Amygdala (tissue), 56 donors: ENCODE data around the gene C1QTNF1.

Experiments
- DNase-seq, 56 donors: peaks; one replicate each; lab custom pipeline; 2025; lab: John Stamatoyannopoulos, UW

C1QTNF1 gene

DNA sequence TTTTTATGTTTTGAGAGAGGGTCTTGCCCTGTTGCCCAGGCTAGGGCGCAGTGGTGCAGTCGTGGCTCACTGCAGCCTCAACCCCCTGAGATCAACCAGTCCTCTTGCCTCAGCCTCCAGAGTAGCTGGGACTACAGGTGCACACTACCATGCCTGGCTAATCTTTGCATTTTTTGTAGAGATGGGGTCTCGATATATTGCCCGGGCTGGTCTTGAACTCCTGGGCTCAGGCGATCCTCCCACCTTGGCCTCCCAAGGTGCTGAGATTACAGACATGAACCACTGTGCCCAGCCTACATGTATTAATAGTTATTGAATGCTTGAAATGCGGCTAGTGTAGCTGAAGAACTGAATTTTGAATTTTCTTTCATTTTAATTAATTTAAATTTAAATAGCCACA, 12.2 kb downstream of the C1QTNF1 start:
- no peak for DNase-seq

DNA sequence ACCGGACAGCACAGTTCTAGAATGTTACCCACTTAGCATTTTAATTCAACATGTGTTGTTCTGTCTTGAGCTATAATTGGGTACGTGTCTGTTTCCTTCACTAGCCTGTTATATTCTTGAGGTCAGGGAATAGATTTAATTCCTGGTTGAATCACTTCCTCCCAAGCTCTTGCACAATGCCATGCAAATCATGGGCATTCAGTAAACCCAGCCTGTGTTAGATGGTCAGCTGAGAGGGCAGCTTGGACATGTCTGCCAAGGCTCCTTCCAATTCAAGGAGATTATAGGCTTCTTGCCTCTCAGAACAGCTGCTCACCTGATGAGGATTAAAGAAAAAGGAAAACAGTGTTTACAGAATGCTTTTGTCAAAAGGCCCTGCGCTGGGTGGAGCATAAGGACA, 12.6 kb downstream of the C1QTNF1 start:
- peak in 4 of 56 donors; percentile 6 to 13 (median 12) for DNase-seq

- DNase-seq: no peak
These were observed 14.7 kb downstream of the C1QTNF1 start for GRCh38 chr17:79038545-79039135.

- no peak for DNase-seq
These were observed 15.2 kb downstream of the C1QTNF1 start for GRCh38 chr17:79039171-79039570.

- no peak for DNase-seq
These were observed 15.9 kb downstream of the C1QTNF1 start for GRCh38 chr17:79039886-79040285.

DNA sequence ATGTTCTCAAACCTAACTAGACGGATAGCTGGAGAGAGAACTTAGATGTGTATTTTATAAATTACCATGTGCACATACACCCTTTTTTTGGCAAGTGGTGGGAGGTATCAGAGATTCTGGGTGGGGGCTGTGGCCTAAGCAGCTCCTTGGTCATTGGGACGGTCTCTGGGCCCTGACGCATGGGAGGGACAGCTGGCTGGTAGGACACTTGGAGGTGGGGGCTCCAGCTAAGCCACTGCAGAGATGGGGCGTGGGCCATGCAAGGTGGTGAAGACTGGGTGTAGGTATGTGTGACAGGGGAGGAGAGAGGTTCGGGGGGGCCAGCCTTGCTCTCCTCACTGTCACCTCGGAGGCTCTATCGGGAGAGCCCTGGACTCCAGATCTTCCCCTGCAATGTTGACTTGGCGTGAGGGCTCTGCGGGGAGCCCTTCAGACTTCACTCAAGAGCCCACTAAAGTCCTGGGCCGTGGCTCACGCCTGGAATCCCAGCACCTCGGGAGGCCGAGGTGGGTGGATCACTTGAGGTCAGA, 17.1 kb downstream of the C1QTNF1 start:
- DNase-seq: no peak

DNA sequence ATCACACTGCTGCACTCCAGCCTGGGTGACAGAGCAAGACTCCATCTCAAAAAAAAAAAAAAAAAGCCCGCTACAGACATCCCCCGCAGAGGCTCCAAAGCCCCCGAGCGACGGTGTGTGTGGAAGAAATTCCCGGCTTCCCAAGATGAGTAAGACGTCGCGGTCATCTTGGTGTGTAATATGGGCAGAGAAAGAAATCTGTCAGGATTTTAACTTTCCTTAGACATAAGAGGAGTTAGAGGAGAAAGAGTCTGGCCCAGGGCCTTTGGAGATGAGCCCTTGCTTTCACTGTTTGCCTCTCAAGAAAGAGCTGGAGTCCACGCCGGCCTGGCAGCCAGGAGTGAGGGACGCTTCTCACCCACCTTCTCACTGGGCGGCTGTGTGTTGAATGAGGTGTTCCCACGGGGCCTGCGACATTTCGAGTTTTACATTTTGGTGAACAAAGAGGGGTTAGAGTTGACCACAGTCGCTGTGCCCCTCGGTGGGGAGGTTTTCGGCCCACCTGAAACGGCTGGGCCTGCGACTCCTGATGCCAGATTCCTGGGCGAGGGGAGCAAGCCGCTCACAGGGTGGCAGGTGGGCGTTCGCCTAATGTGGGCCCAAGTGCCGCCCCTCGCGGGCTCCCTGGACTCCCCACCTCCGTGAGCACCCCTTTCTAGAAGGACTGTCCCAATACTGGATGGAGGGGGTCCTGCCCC, 17.9 kb downstream of the C1QTNF1 start:
- no peak for DNase-seq

- peak in 13 of 56 donors; percentile 1 to 56 (median 17) for DNase-seq
These were observed 18.6 kb downstream of the C1QTNF1 start for GRCh38 chr17:79042421-79043190.

DNA sequence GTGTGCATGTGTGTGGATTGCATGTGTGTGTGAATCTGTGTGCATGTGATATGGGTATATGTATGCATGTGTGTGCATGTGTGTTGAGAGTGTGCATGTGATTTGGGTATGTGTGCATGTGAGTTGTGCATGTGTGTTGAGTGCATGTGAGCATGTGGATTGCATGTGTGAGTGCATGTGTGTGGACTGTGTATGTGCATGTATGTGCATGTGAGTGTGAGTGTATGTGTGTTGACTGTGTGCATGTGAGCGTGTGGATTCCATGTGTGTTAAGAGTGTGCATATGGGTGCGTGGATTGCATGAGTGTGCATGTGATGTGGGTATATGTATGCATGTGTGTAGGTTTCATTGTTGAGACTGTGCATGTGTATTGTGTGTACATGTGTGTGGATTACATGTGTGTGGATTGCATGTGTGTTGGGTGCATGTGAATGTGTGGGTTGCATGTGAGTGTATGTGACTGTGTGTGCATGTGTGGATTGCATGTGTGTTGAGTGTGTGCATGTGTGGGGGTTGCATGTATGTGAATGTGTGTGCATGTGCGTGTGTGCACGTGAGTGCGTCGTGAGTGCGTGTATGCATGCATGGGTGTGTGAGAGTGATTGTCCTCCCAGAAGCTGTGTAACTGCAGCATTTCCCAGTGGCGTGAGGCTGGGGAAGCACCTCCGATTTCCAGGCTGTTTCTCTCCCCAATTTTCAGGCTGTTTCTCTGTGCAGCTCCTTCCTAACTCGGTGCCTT, 19.4 kb downstream of the C1QTNF1 start:
- no peak for DNase-seq

- DNase-seq: no peak
These were observed 20.0 kb downstream of the C1QTNF1 start for GRCh38 chr17:79043931-79044320.

DNA sequence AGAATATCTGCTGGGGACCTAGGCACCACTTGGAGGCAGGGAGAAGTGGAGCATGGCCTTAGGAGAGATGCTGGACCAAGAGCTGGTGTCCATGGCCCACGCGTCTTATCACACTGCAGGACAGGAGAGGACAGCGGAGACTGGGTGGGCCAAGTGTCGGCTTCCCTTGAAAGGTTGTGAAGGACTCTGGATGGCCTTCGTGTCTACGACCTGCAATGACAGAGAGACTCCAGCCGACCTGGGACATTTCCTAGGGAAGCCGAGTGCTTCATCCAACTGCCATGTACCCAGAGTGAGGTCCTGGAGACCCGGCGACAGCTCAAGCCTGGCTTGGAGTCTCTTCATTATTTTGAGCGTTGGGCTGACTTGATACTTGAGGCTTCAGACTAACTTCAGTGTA, 20.5 kb downstream of the C1QTNF1 start:
- DNase-seq: no peak

DNA sequence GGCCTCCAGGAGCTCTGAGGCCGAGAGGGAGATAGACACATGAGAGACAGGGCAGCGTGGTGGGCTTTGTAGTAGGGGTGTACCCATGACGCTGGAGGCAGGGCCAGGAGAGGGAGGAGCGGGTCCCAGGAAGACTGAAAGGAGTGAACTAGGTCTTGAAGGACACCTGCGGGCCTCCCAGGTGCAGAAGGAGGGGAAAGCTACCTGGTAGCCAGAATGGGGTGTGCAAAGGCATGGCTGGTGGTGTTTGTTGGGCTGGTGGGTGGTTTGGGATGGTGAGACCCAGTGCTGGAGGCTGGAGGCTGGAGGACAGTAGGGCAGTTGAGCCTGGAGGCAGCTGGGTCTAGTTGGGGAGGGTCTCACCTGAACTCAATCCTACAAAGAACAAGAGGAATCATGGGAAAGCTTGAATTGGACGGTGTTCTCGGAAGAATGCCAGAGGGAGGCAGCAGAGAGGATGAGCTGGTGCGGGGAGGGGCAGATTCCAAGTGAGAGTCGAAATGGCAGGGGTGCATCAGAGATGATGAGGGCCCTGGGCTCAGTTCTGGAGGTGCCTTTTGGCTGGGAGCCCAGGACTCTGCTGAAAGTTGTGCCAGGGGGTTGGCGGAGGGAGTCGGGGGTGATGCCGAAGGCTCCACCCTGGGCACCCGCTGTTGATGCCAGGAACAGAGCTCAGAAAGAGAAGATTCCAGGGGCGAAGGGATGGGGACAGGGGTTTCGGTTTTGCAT, 21.2 kb downstream of the C1QTNF1 start:
- DNase-seq: no peak

DNA sequence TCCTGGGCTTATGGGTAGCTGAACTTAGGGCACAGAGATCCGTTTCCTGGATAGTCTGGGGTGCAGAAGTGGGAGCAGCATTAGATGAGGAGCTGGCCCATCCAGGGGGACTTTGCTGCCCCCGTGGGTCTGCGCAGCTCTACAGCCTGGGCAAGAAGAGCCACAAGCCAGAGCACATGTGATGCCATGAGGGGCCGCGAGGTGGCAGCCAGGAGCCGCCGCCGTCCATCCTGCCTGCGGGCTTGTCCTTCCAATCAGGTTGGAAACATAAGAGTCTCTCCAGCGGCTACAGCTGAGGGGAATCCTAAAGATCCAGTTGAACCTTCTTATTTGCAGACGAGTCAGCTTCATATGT, 21.9 kb downstream of the C1QTNF1 start:
- DNase-seq: peak in 47 of 56 donors; percentile 5 to 84 (median 44)

DNA sequence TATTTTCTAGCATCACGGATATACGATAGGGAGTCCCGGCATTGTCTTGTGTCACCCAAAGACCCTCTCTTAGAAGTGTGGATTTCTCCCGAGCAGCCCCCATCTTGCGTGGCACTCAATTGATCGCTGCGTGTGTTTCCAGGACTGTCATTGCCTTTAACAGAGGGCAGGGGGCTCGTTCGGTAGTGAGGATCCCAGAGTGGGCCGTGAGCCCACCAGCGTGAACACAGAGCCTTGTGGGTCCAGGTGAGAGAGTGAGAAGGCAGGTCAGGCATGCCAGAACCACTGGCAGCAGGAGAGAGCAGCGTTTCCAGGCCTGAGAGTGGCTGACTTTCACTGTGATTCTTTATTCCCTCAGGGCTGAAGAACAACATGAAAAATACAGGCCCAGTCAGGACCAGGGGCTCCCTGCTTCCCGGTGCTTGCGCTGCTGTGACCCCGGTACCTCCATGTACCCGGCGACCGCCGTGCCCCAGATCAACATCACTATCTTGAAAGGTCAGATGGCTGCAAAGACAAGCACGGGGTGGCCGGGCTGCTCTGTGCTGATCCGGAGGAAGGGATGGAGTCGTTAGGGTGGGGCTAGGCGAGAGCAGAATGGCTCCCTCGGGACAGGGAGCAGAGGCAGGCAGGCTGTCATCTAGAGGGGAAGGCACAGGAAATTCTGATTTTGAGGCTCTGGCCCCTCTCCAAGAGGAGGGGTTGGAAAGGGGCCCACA, 22.4 kb downstream of the C1QTNF1 start:
- no peak for DNase-seq

DNA sequence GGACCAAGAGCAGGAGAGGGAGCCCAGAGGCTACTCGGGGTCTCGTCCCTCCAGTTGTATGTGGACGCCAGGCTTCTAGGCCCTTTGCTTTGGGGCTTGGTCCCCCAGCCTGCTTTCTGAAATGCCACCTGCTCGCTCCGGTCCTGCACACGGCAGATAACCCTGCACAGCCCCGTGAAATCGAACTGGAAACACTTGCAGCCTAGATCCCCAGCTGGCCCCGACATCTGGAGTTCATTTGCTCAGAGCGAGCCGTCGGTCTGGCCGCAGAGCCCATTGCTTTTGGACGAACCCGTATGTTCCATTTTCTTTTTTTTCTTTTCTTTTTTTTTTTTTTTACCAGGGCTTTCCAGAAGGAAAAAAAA, 22.9 kb downstream of the C1QTNF1 start:
- DNase-seq: no peak

GRCh38 chr17:79047291-79047920, 23.4 kb downstream of the C1QTNF1 start:
- no peak for DNase-seq

DNA sequence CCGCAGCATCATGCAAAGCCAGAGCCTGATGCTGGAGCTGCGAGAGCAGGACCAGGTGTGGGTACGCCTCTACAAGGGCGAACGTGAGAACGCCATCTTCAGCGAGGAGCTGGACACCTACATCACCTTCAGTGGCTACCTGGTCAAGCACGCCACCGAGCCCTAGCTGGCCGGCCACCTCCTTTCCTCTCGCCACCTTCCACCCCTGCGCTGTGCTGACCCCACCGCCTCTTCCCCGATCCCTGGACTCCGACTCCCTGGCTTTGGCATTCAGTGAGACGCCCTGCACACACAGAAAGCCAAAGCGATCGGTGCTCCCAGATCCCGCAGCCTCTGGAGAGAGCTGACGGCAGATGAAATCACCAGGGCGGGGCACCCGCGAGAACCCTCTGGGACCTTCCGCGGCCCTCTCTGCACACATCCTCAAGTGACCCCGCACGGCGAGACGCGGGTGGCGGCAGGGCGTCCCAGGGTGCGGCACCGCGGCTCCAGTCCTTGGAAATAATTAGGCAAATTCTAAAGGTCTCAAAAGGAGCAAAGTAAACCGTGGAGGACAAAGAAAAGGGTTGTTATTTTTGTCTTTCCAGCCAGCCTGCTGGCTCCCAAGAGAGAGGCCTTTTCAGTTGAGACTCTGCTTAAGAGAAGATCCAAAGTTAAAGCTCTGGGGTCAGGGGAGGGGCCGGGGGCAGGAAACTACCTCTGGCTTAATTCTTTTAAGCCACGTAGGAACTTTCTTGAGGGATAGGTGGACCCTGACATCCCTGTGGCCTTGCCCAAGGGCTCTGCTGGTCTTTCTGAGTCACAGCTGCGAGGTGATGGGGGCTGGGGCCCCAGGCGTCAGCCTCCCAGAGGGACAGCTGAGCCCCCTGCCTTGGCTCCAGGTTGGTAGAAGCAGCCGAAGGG, 24.2 kb downstream of the C1QTNF1 start:
- DNase-seq: no peak
